ENCODE results near the gene PTPRZ1. TPM values are rescaled to one million over a fixed set of nuclear protein-coding genes. Genes with fewer than 3 reads are reported as not detected.

Gene PTPRZ1
- total and polyA plus RNA-seq, 2 of the 8 experiments (the other 6 are each of a cell fraction or from before 2014, with no cell fraction given): 112 to 135 TPM

DNA sequence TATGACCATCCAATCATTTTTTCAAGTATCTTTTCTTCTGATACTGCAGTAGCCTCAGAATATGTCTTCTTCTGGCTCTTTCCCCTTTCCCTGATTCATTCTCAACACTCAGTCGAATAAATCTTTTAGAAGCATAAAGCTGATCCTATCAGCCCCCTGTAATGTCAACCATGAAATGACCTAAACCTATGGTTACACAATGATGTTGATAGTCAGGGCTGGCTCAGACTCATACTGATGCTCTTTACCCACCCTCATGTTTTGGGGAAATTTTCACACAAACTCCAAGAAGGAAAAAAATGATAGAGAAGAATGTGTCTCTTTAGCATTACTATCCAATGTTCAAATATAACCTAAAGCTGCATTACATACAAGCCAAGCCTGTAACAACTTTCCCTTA is 195.1 kb downstream of the PTPRZ1 start (continued):
- TF ChIP-seq RNF2 (IDR thresholded peaks at IDR 0.05; ENCODE audit: borderline replicate concordance, low read depth, low read length, missing control alignments, poor library complexity, severe bottlenecking) (no peak), TAF7 (optimal IDR thresholded peaks at IDR 0.05; ENCODE audit: borderline replicate concordance, low read depth, low read length) (no peak)

All from H1 (cell line).